K562 (cell line): ENCODE results near the gene SP140L. TPM values are rescaled to one million over a fixed set of nuclear protein-coding genes. Genes with fewer than 3 reads are reported as not detected.

Source experiments
- ATAC-seq: fragments of 200-7000 bp; cut with Tn5 transposase; 3 replicates; pipeline ENCODE4 v1.9.1; 2020; ENCODE audit warnings: moderate library complexity
- BruUV-seq: library from RNA; stranded (reverse); fragments of 400-500 nt; replicated peaks from 2 replicates; lab custom pipeline; 2021; lab: Mats Ljungman, UMichigan
- CTCF ChIA-PET: fragments of 300-600 bp; formaldehyde crosslinking; extraction: SDS; loops from one replicate; lab custom pipeline; 2021; ENCODE audit warnings: low intra/inter-chr PET ratio; lab: Yijun Ruan, JAX
- POLR2A ChIA-PET: fragments of 300-600, 350-650 bp; sonication (Branson Sonifier 250); formaldehyde crosslinking; extraction: SDS; loops from one replicate; lab custom pipeline; 2021; ENCODE audit warnings: antibody characterized with exemption, inconsistent platforms; lab: Yijun Ruan, JAX
- DNase-seq, 4 experiments: peaks; one replicate each; pipeline versions ENCODE4 v3.0.0 to v3.0.0-alpha.2; 2011 to 2018; ENCODE audit warnings: low spot score in 3 of 4, mixed read lengths in 3 of 4; ENCODE audit errors: extremely low read depth in 1 of 4
- FAIRE-seq: peaks from 2 replicates; lab custom pipeline; 2011; peaks lifted over from hg19 to GRCh38; lab: Jason Lieb, UNC
- H2AFZ ChIP-seq: 2 replicates; pipeline ENCODE4 v1.6.0; 2011; ENCODE audit warnings: low read depth, low read length, control low read depth, inconsistent platforms
- H3K27ac ChIP-seq: fragments of 200-600 bp; 3 replicates; pipeline ENCODE4 v1.8.0; 2011; ENCODE audit warnings: low read depth, mild to moderate bottlenecking, control low read depth, inconsistent platforms, low read length, moderate library complexity, mixed read lengths; ENCODE audit errors: extremely low read depth
- H3K27me3 ChIP-seq, 2 experiments: fragments of 300-600 bp in 1 of 2; 2 replicates in 1 of 2; 3 replicates in 1 of 2; pipeline versions ENCODE4 v1.6.0 to v1.8.0; 2011; ENCODE audit warnings: inconsistent platforms in 2 of 2, low read length in 2 of 2, mild to moderate bottlenecking in 1 of 2, mixed read lengths in 1 of 2, moderate library complexity in 1 of 2; ENCODE audit not compliant: control insufficient read depth in 2 of 2, insufficient read depth in 2 of 2
- H3K36me3 ChIP-seq: fragments of 300-600 bp; 3 replicates; pipeline ENCODE4 v1.8.0; 2011; ENCODE audit warnings: mild to moderate bottlenecking, low read length, inconsistent platforms; ENCODE audit not compliant: control insufficient read depth, insufficient read depth
- H3K4me1 ChIP-seq, 2 experiments: fragments of 200-600 bp in 1 of 2; replicated peaks in 1 of 2; 2 replicates in 1 of 2; 3 replicates in 1 of 2; pipeline versions ENCODE4 v1.5.1 to v1.8.0; 2011; ENCODE audit warnings: inconsistent platforms in 2 of 2, low read length in 2 of 2, mild to moderate bottlenecking in 1 of 2, mixed read lengths in 1 of 2, moderate library complexity in 1 of 2; ENCODE audit not compliant: control insufficient read depth in 2 of 2, insufficient read depth in 2 of 2
- H3K4me2 ChIP-seq: 2 replicates; pipeline ENCODE4 v1.6.1; 2011; ENCODE audit warnings: low read length, control low read depth, inconsistent platforms, mixed read lengths; ENCODE audit not compliant: insufficient read depth
- H3K4me3 ChIP-seq: fragments of 200-600 bp; sonication (generic), shearing (Covaris generic); 2 replicates; pipeline ENCODE4 v1.5.1; 2016; ENCODE audit warnings: control low read depth, inconsistent platforms
- H3K79me2 ChIP-seq: fragments of 200-600 bp; 3 replicates; pipeline ENCODE4 v1.8.0; 2011; ENCODE audit warnings: low read length, inconsistent platforms; ENCODE audit not compliant: control insufficient read depth, insufficient read depth
- H3K9ac ChIP-seq, 2 experiments: 2 replicates each; pipeline versions ENCODE4 v1.6.0 to v1.6.1; 2011; ENCODE audit warnings: low read depth in 2 of 2, low read length in 2 of 2, control low read depth in 1 of 2, inconsistent platforms in 1 of 2, mild to moderate bottlenecking in 1 of 2, mixed read lengths in 1 of 2; ENCODE audit not compliant: insufficient read depth in 1 of 2
- H3K9me1 ChIP-seq: one replicate; pipeline ENCODE4 v1.6.0; 2011; ENCODE audit warnings: inconsistent platforms, mild to moderate bottlenecking, low read length, moderate library complexity; ENCODE audit not compliant: control insufficient read depth, insufficient read depth
- H3K9me3 ChIP-seq: replicated peaks from 2 replicates; pipeline ENCODE4 v1.5.1; 2011; ENCODE audit warnings: low read depth, low read length, inconsistent platforms; ENCODE audit not compliant: control insufficient read depth, insufficient read depth
- H4K20me1 ChIP-seq: replicated peaks from 2 replicates; pipeline ENCODE4 v1.6.1; 2011; ENCODE audit warnings: low read length, inconsistent platforms, mixed read lengths; ENCODE audit not compliant: control insufficient read depth, insufficient read depth
- BCL6 ChIP-seq: fragments of 250-450 bp; sonication (Bioruptor Pico); IDR thresholded peaks from 2 replicates; pipeline ENCODE4 v1.4.0; 2020
- CBX3 ChIP-seq, 2 experiments: IDR thresholded peaks; 1 replicate in 1 of 2; 2 replicates in 1 of 2; pipeline ENCODE4 v1.6.1; 2012; ENCODE audit warnings: inconsistent platforms in 2 of 2, low read length in 2 of 2, borderline replicate concordance in 1 of 2, control low read depth in 1 of 2
- ERF ChIP-seq: fragments of 450-650 bp; formaldehyde crosslinking; IDR thresholded peaks from 2 replicates; pipeline ENCODE4 v1.4.0; 2020; ENCODE audit warnings: mild to moderate bottlenecking, mixed read lengths
- FOXO4 ChIP-seq: fragments of 450-650 bp; formaldehyde crosslinking; IDR thresholded peaks from 2 replicates; pipeline ENCODE4 v1.4.0; 2020; ENCODE audit warnings: mild to moderate bottlenecking, moderate library complexity
- FOXP4 ChIP-seq: sonication (generic); formaldehyde crosslinking; IDR thresholded peaks from 2 replicates; pipeline ENCODE4 v1.8.0; 2022; ENCODE audit warnings: mild to moderate bottlenecking, missing genetic modification reagents, borderline replicate concordance
- ID3 ChIP-seq, 2 experiments: fragments of 250-450 bp in 1 of 2; fragments of 450-650 bp in 1 of 2; sonication (Bioruptor Pico) in 1 of 2; IDR thresholded peaks; 2 replicates each; pipeline versions ENCODE4 v1.6.1 to v1.8.0; 2016 to 2021; ENCODE audit warnings: mild to moderate bottlenecking in 2 of 2, moderate library complexity in 2 of 2, missing compliant biosample characterization in 1 of 2, missing genetic modification characterization in 1 of 2
- KLF13 ChIP-seq: fragments of 450-650 bp; IDR thresholded peaks from 2 replicates; pipeline ENCODE4 v1.6.1; 2016; ENCODE audit warnings: missing genetic modification characterization, low read depth, mild to moderate bottlenecking, missing compliant biosample characterization, moderate library complexity, borderline replicate concordance
- MYC ChIP-seq, 2 experiments: fragments of 250-450 bp in 1 of 2; sonication (Bioruptor Pico) in 1 of 2; IDR thresholded peaks; 2 replicates each; pipeline versions ENCODE4 v1.5.1 to v1.6.1; 2012 to 2021; ENCODE audit warnings: low read depth in 2 of 2, borderline replicate concordance in 1 of 2, improper control_type of control experiment in 1 of 2, low read length in 1 of 2, mild to moderate bottlenecking in 1 of 2, moderate library complexity in 1 of 2
- PHB ChIP-seq: fragments of 250-450 bp; sonication (Bioruptor Pico); IDR thresholded peaks from 2 replicates; pipeline ENCODE4 v1.5.0; 2021
- ZNF134 ChIP-seq: fragments of 250-450 bp; sonication (Bioruptor Pico); conservative IDR thresholded peaks from 2 replicates; pipeline ENCODE4 v1.4.0; 2020
- ZNF184 ChIP-seq: sonication (generic); formaldehyde crosslinking; IDR thresholded peaks from 2 replicates; pipeline ENCODE4 v1.5.0; 2020; ENCODE audit warnings: missing genetic modification reagents
- ZNF24 ChIP-seq: fragments of 450-650 bp; IDR thresholded peaks from 2 replicates; pipeline ENCODE4 v1.6.1; 2016
- WGBS: fragments of 100-300 bp; shearing (Covaris generic); methylation state at CpG from one replicate; pipeline ENCODE4 v1.1.6; 2016; ENCODE audit warnings: low coverage, mixed read lengths; ENCODE audit not compliant: insufficient coverage; ENCODE audit errors: missing lambda C conversion rate; 5-methylcytosine and 5-hydroxymethylcytosine counted together
- in situ Hi-C: fragments of 300-500 bp; cut with MboI; formaldehyde crosslinking; loops from 4 replicates; pipeline ENCODE4 v1.15.0; 2018; ENCODE audit warnings: inconsistent platforms, mixed read lengths
- intact Hi-C: fragments of 100-400 bp; cut with micrococcal nuclease; formaldehyde crosslinking; loops from 2 replicates; pipeline ENCODE4 v1.14.2; 2022
- polyA plus RNA-seq, 8 experiments: library from polyadenylated mRNA; depleted of rRNA in 4 of 8; stranded (reverse) in 5 of 8; unstranded in 3 of 8; fragments of >200 nt; fragmentation: Nextera tagmentation in 2 of 8; fragmentation: Illumina TruSeq in 1 of 8; extraction: Ambion mirVana in 2 of 8; extraction: Trizol in 1 of 8; gene quantifications; 2 replicates each; pipeline versions ENCODE4 v1.2.1 to v1.2.3, GENCODE V29; 2011 to 2014; ENCODE audit warnings: inconsistent platforms in 1 of 8, missing spikeins in 1 of 8
- total RNA-seq, 7 experiments: library from RNA; depleted of rRNA in 6 of 7; stranded (reverse); fragments of >200 nt in 6 of 7; fragmentation: Illumina TruSeq in 2 of 7; extraction: Trizol in 2 of 7; gene quantifications; 2 replicates each; pipeline versions ENCODE4 v1.2.1 to v1.2.3, GENCODE V29; 2011 to 2021; ENCODE audit warnings: low replicate concordance in 1 of 7

SP140L gene
- total and polyA plus RNA-seq, 9 of the 15 experiments (the other 6 are each of a cell fraction or from before 2014, with no cell fraction given), result 4.0 to 15.5 (median 11.3) TPM

GRCh38 chr2:230384986-230385385 is 58.0 kb downstream of the SP140L start:
- CTCF ChIA-PET, result no interaction called here
- Histone ChIP-seq H3K9me3 (no peaks in the 10 kb centered on the region), H3K79me2 (no peaks in the 10 kb centered on the region), H3K4me2 (no peak overlapping the region), H3K36me3 (0 out of 3 replicates have a peak, but pooled peaks cover 2% of the 10 kb centered on the region), H4K20me1 (no peaks in the 10 kb centered on the region), H3K4me3 (no peak overlapping the region), H3K9me1 (no peaks in the 10 kb centered on the region), H3K9ac (no peak overlapping the region), H3K27me3 (no peaks in the 10 kb centered on the region), H3K4me1 (no peaks in the 10 kb centered on the region), H3K27ac (no peak overlapping the region), H2AFZ (no peak overlapping the region)
- ATAC-seq, result no peak
- no TSS peak for BruUV-seq
- POLR2A ChIA-PET, result no interaction called here
- TF ChIP-seq ID3 (CRISPR knock-in tag; IDR thresholded peaks at IDR 0.05) (no peak), ID3 (tag; IDR thresholded peaks at IDR 0.05) (no peak), ZNF134 (CRISPR knock-in tag) (no peak), PHB (CRISPR knock-in tag) (no peak), KLF13 (tag) (no peak)
- FAIRE-seq, result no peak
- in situ Hi-C loops (no loop called here), intact Hi-C loops (no loop called here)
- no peak for DNase-seq
- 82% methylated on average over 5 of the region's 6 CpGs for WGBS

- Histone ChIP-seq H4K20me1 (no peaks in the 10 kb centered on the region), H3K4me2 (no peak overlapping the region), H3K4me3 (no peak overlapping the region), H2AFZ (no peak overlapping the region), H3K4me1 (peaks cover 0 to 9% of the 10 kb centered on the region in 2 experiments; a peak in 2 of 5 replicates), H3K9ac (no peak overlapping the region), H3K27me3 (no peaks in the 10 kb centered on the region), H3K9me3 (no peaks in the 10 kb centered on the region), H3K79me2 (no peaks in the 10 kb centered on the region), H3K27ac (no peak overlapping the region), H3K9me1 (no peaks in the 10 kb centered on the region), H3K36me3 (0 out of 3 replicates have a peak, but pooled peaks cover 5% of the 10 kb centered on the region)
- ChIA-PET POLR2A (interaction anchor here (0.6 kb wide), 1 partner anchor 238 kb away, joined by 3 read pairs; no protein-coding TSS in a partner anchor), CTCF (no interaction called here)
- no peak for ATAC-seq
- 33% methylated on average over 2 of the region's 2 CpGs for WGBS
- in situ Hi-C loops, result no loop called here
- no peak for DNase-seq
- FAIRE-seq, result no peak
- BruUV-seq, result no TSS peak
- intact Hi-C loops, result no loop called here
- TF ChIP-seq BCL6, result no peak
- TF ChIP-seq ZNF184 (CRISPR knock-in tag), result no peak
- no peak for TF ChIP-seq FOXO4
- no peak for TF ChIP-seq ZNF24
- no peak for TF ChIP-seq CBX3 (IDR thresholded peaks at IDR 0.05; ENCODE audit: borderline replicate concordance in 1 of 2, low read length in 2 of 2)
- TF ChIP-seq MYC (IDR thresholded peaks at IDR 0.05; ENCODE audit: low read depth, low read length), result no peak
- TF ChIP-seq MYC (CRISPR knock-in tag; IDR thresholded peaks at IDR 0.05; ENCODE audit: borderline replicate concordance, low read depth), result no peak
- no peak for TF ChIP-seq FOXP4 (CRISPR knock-in tag)
- TF ChIP-seq ERF (CRISPR knock-in tag), result no peak
Observed at GRCh38 chr2:230394301-230394700, 67.3 kb downstream of the SP140L start.
